GM21526 (cell line): ENCODE measurements around the gene MRPL21.

Experiments
- ATAC-seq: cut with Tn5 transposase; IDR thresholded peaks from one replicate; pipeline ENCODE4 v1.9.1; 2021; ENCODE audit warnings: moderate library complexity; ENCODE audit not compliant: unreplicated experiment, low FRiP score

MRPL21 gene

GRCh38 chr11:68935516-68936357, 32.1 kb upstream of the MRPL21 start:
- ATAC-seq: no peak

- no peak for ATAC-seq
Observed at GRCh38 chr11:68935066-68935465, 31.4 kb upstream of the MRPL21 start.

GRCh38 chr11:68934666-68935065, 31.0 kb upstream of the MRPL21 start:
- no peak for ATAC-seq

- ATAC-seq: no peak
Observed at GRCh38 chr11:68934321-68934645, 30.7 kb upstream of the MRPL21 start.

GRCh38 chr11:68933605-68934320, 30.1 kb upstream of the MRPL21 start:
- no peak for ATAC-seq

GRCh38 chr11:68932933-68933577, 29.4 kb upstream of the MRPL21 start:
- ATAC-seq: no peak

GRCh38 chr11:68932358-68932757, 28.7 kb upstream of the MRPL21 start:
- ATAC-seq: no peak

GRCh38 chr11:68931911-68932310, 28.3 kb upstream of the MRPL21 start:
- no peak for ATAC-seq

- no peak for ATAC-seq
Observed at GRCh38 chr11:68930991-68931855, 27.6 kb upstream of the MRPL21 start.

GRCh38 chr11:68929706-68930570, 26.3 kb upstream of the MRPL21 start:
- ATAC-seq: no peak

GRCh38 chr11:68929135-68929534, 25.5 kb upstream of the MRPL21 start:
- no peak for ATAC-seq

GRCh38 chr11:68928136-68928880, 24.7 kb upstream of the MRPL21 start:
- no peak for ATAC-seq

GRCh38 chr11:68927280-68928135, 23.9 kb upstream of the MRPL21 start:
- ATAC-seq: no peak

- no peak for ATAC-seq
Observed at GRCh38 chr11:68925611-68926010, 22.0 kb upstream of the MRPL21 start.

GRCh38 chr11:68924073-68924925, 20.7 kb upstream of the MRPL21 start:
- no peak for ATAC-seq

- no peak for ATAC-seq
Observed at GRCh38 chr11:68923614-68924013, 20.0 kb upstream of the MRPL21 start.

GRCh38 chr11:68916439-68916838, 12.8 kb upstream of the MRPL21 start:
- no peak for ATAC-seq
